Head of caudate nucleus (tissue), 42 donors: ENCODE results near the gene KMT2E.
A peak's percentile ranks its signal among the peaks of the same experiment; 100 is the strongest.
"Not testable (repeated sequence)": the region's sequence is repeated elsewhere in the genome, so short reads cannot be mapped to it uniquely, and the experiment has no call there.

Experiments
- DNase-seq, 42 donors: peaks; one replicate each; pipeline versions ENCODE4 v3.0.0 to v3.0.0-alpha.2; 2020 to 2021; ENCODE audit warnings: mixed read lengths in 7 of 42
- intact Hi-C: fragments of 100-400 bp; cut with DNase I; formaldehyde crosslinking; loops from one replicate; pipeline ENCODE4 v1.15.0; 2022

Gene KMT2E

GRCh38 chr7:105003872-105004510 lies 10.0 kb upstream of the KMT2E start:
- intact Hi-C loops, result no loop called here

GRCh38 chr7:105005006-105005405 lies 9.0 kb upstream of the KMT2E start:
- intact Hi-C loops, DNase-seq: not testable (repeated sequence)

More at GRCh38 chr7:105003872-105004510, 10.0 kb upstream of the KMT2E start:
- no peak for DNase-seq

GRCh38 chr7:105005486-105005885 lies 8.5 kb upstream of the KMT2E start:
- DNase-seq, intact Hi-C loops: not testable (repeated sequence)

GRCh38 chr7:105006367-105007136 lies 7.5 kb upstream of the KMT2E start:
- DNase-seq, result no peak
- intact Hi-C loops, result no loop called here

- intact Hi-C loops, result no loop called here
Measured at GRCh38 chr7:105007298-105007697, 6.7 kb upstream of the KMT2E start.

GRCh38 chr7:105009667-105010503 lies 4.1 kb upstream of the KMT2E start:
- intact Hi-C loops, result no loop called here
- DNase-seq, result no peak

More at GRCh38 chr7:105007298-105007697, 6.7 kb upstream of the KMT2E start:
- no peak for DNase-seq

- DNase-seq, result no peak
- intact Hi-C loops, result no loop called here
Measured at GRCh38 chr7:105010504-105011130, 3.4 kb upstream of the KMT2E start.

GRCh38 chr7:105011141-105011830 lies 2.7 kb upstream of the KMT2E start:
- DNase-seq, result no peak
- intact Hi-C loops, result no loop called here

GRCh38 chr7:105011831-105012502 lies 2.0 kb upstream of the KMT2E start:
- DNase-seq, result peak in 7 of 42 donors; percentile 16 to 46 (median 20)
- intact Hi-C loops, result no loop called here

- intact Hi-C loops, result loop anchor here (1.0 kb wide), 1 partner anchor 29 kb away; no protein-coding TSS in a partner anchor
- peak; percentile 97 to 100 (median 99) for DNase-seq
Measured at GRCh38 chr7:105012503-105013220, 1.3 kb upstream of the KMT2E start.

GRCh38 chr7:105013221-105013815 lies 687 bp upstream of the KMT2E start:
- intact Hi-C loops, result loop anchor here (1.0 kb wide), 1 partner anchor 30 kb away; no protein-coding TSS in a partner anchor

GRCh38 chr7:105014693-105015389 lies 836 bp downstream of the KMT2E start:
- peak in 40 of 42 donors; percentile 22 to 78 (median 58) for DNase-seq
- intact Hi-C loops, result no loop called here

More at GRCh38 chr7:105013221-105013815, 687 bp upstream of the KMT2E start:
- peak; percentile 94 to 99 (median 98) for DNase-seq

- intact Hi-C loops, result no loop called here
- DNase-seq, result peak in 32 of 42 donors; percentile 27 to 76 (median 46)
Measured at GRCh38 chr7:105015390-105015965, 1.5 kb downstream of the KMT2E start.

GRCh38 chr7:105016068-105016708 lies 2.2 kb downstream of the KMT2E start:
- DNase-seq, result no peak
- intact Hi-C loops, result no loop called here
